Transverse colon (tissue), 4 donors: ENCODE results near the gene SHISA7.

Experiments used
- CTCF ChIP-seq, 5 experiments: fragments of 200-600 bp in 3 of 5; fragments of 450-650 bp in 2 of 5; sonication (generic) in 3 of 5; IDR thresholded peaks; 1 replicate in 2 of 5; 2 replicates in 3 of 5; pipeline ENCODE4 v1.5.1; 2016 to 2017; ENCODE audit warnings: antibody characterized with exemption in 5 of 5, inconsistent platforms in 3 of 5, mild to moderate bottlenecking in 2 of 5, moderate library complexity in 1 of 5
- EP300 ChIP-seq: sonication (generic); formaldehyde crosslinking; IDR thresholded peaks from one replicate; pipeline ENCODE4 v1.6.1; 2017; ENCODE audit warnings: antibody characterized with exemption, low read depth
- POLR2A ChIP-seq: fragments of 450-650 bp; IDR thresholded peaks from one replicate; pipeline ENCODE4 v1.6.1; 2016; ENCODE audit warnings: antibody characterized with exemption, mild to moderate bottlenecking, moderate library complexity
- POLR2AphosphoS5 ChIP-seq, 3 donors: sonication (generic); formaldehyde crosslinking; IDR thresholded peaks; one replicate each; pipeline ENCODE4 v1.6.1; 2016; ENCODE audit warnings: antibody characterized with exemption in 3 of 3

DNA sequence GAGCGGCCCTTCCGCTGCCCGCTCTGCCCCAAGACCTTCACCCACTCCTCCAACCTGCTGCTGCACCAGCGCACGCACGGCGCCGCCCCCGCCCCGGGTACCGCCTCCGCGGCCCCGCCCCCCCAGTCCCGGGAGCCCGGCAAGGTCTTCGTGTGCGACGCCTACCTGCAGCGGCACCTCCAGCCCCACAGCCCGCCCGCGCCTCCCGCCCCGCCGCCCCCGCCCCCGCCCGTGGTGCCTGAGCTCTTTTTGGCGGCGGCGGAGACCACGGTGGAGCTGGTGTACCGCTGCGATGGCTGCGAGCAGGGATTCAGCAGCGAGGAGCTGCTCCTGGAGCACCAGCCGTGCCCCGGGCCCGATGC lies 38.7 kb upstream of the SHISA7 start:
- TF ChIP-seq CTCF (IDR thresholded peaks at IDR 0.05) (no peak), POLR2AphosphoS5 (IDR thresholded peaks at IDR 0.05) (no peak), EP300 (no peak), POLR2A (no peak)
